A549 (cell line): Measurements from ENCODE around the gene CTNNBL1. TPM values are rescaled to one million over a fixed set of nuclear protein-coding genes. Genes with fewer than 3 reads are reported as not detected.

ENCODE experiments used
- ATAC-seq, 2 experiments: fragments of 200-7000 bp in 1 of 2; fragments of >200 bp in 1 of 2; cut with Nextera tagmentation in 1 of 2; cut with Tn5 transposase in 1 of 2; 3 replicates each; pipeline versions ENCODE4 v1.8.0 to v1.9.1; 2018 to 2020; ENCODE audit warnings: mild to moderate bottlenecking in 1 of 2, moderate library complexity in 1 of 2
- CTCF ChIA-PET: fragments of 300-600 bp; sonication (Branson Sonifier 250); formaldehyde crosslinking; extraction: SDS; loops from one replicate; lab custom pipeline; 2021; ENCODE audit warnings: antibody characterized with exemption, inconsistent platforms; lab: Yijun Ruan, JAX
- POLR2A ChIA-PET: fragments of 350-600 bp; formaldehyde crosslinking; extraction: SDS; loops from one replicate; lab custom pipeline; 2021; ENCODE audit warnings: antibody characterized with exemption, inconsistent platforms; lab: Yijun Ruan, JAX
- DNase-seq, 2 experiments: peaks; one replicate each; pipeline versions ENCODE4 v3.0.0 to v3.0.0-alpha.2; 2011 to 2016; ENCODE audit warnings: low read depth in 1 of 2, low spot score in 1 of 2
- FAIRE-seq: peaks from 2 replicates; lab custom pipeline; 2011; peaks lifted over from hg19 to GRCh38; lab: Jason Lieb, UNC
- H3K27ac ChIP-seq, 2 experiments: fragments of >200 bp; sonication (Bioruptor Twin); formaldehyde crosslinking; 3 replicates each; pipeline ENCODE4 v1.5.1; 2016 to 2017
- H3K4me1 ChIP-seq: fragments of >200 bp; sonication (Bioruptor Twin); formaldehyde crosslinking; 3 replicates; pipeline ENCODE4 v1.6.1; 2016
- H3K4me2 ChIP-seq: fragments of >200 bp; sonication (Bioruptor Twin); formaldehyde crosslinking; 3 replicates; pipeline ENCODE4 v1.6.1; 2016
- H3K4me3 ChIP-seq: fragments of >200 bp; sonication (Bioruptor Twin); formaldehyde crosslinking; 3 replicates; pipeline ENCODE4 v1.5.1; 2016
- H3K9me3 ChIP-seq: fragments of >200 bp; sonication (Bioruptor Twin); formaldehyde crosslinking; 3 replicates; pipeline ENCODE4 v1.6.1; 2016
- BHLHE40 ChIP-seq: IDR thresholded peaks from 2 replicates; pipeline ENCODE4 v1.6.1; 2012; ENCODE audit warnings: low read depth, low read length, inconsistent platforms
- CBX2 ChIP-seq: fragments of 200-600 bp; sonication (generic); IDR thresholded peaks from 2 replicates; pipeline ENCODE4 v1.6.1; 2016; ENCODE audit warnings: low read depth, mild to moderate bottlenecking, borderline replicate concordance
- CBX8 ChIP-seq: fragments of 200-600 bp; sonication (generic); IDR thresholded peaks from 2 replicates; pipeline ENCODE4 v1.6.1; 2016
- FOSL2 ChIP-seq, 2 experiments: fragments of 450-650 bp in 1 of 2; fragments of >200 bp in 1 of 2; sonication (Bioruptor Twin) in 1 of 2; formaldehyde crosslinking; IDR thresholded peaks; 2 replicates each; pipeline versions ENCODE4 v1.5.0 to v1.6.1; 2016 to 2020; ENCODE audit warnings: mild to moderate bottlenecking in 1 of 2, moderate library complexity in 1 of 2
- FOXS1 ChIP-seq: fragments of 250-450 bp; sonication (Bioruptor Pico); IDR thresholded peaks from 2 replicates; pipeline ENCODE4 v1.5.0; 2020; ENCODE audit warnings: mild to moderate bottlenecking, moderate library complexity
- GATA3 ChIP-seq: IDR thresholded peaks from 2 replicates; pipeline ENCODE4 v1.6.1; 2012; ENCODE audit warnings: borderline replicate concordance
- HOXA7 ChIP-seq: fragments of 250-450 bp; sonication (Bioruptor Pico); IDR thresholded peaks from 2 replicates; pipeline ENCODE4 v1.5.0; 2020; ENCODE audit warnings: mild to moderate bottlenecking, moderate library complexity
- JUN ChIP-seq, 2 experiments: fragments of >200 bp; sonication (Bioruptor Twin); formaldehyde crosslinking; IDR thresholded peaks; 2 replicates in 1 of 2; 3 replicates in 1 of 2; pipeline ENCODE4 v1.6.1; 2016 to 2017
- JUNB ChIP-seq: fragments of >200 bp; sonication (Bioruptor Twin); formaldehyde crosslinking; IDR thresholded peaks from 2 replicates; pipeline ENCODE4 v1.6.1; 2016
- KDM1A ChIP-seq: fragments of 200-600 bp; sonication (generic); IDR thresholded peaks from 2 replicates; pipeline ENCODE4 v1.6.1; 2016; ENCODE audit warnings: low read depth, mild to moderate bottlenecking
- MAX ChIP-seq: IDR thresholded peaks from 2 replicates; pipeline ENCODE4 v1.6.1; 2012
- MAZ ChIP-seq: fragments of 150-350 bp; IDR thresholded peaks from 2 replicates; pipeline ENCODE4 v1.6.1; 2014; ENCODE audit warnings: antibody characterized with exemption, low read depth, low read length, borderline replicate concordance
- NR3C1 ChIP-seq: fragments of >200 bp; sonication (Bioruptor Twin); formaldehyde crosslinking; IDR thresholded peaks from 3 replicates; pipeline ENCODE4 v1.6.1; 2017
- POLR2AphosphoS2 ChIP-seq: conservative IDR thresholded peaks from 2 replicates; pipeline ENCODE4 v1.6.1; 2012; ENCODE audit warnings: low read length, improper control_type of control experiment, inconsistent platforms
- RCOR1 ChIP-seq: fragments of 150-350 bp; IDR thresholded peaks from 2 replicates; pipeline ENCODE4 v1.6.1; 2014; ENCODE audit warnings: antibody characterized with exemption, low read length, low read depth
- RFX5 ChIP-seq: fragments of 450-650 bp; IDR thresholded peaks from 2 replicates; pipeline ENCODE4 v1.7.1; 2014; ENCODE audit warnings: antibody characterized with exemption, mild to moderate bottlenecking, moderate library complexity
- TFCP2L1 ChIP-seq: fragments of 250-450 bp; sonication (Bioruptor Pico); IDR thresholded peaks from 2 replicates; pipeline ENCODE4 v1.5.0; 2021; ENCODE audit warnings: mild to moderate bottlenecking
- ZC3H11A ChIP-seq: fragments of 450-650 bp; IDR thresholded peaks from 2 replicates; pipeline ENCODE4 v1.6.1; 2014; ENCODE audit warnings: antibody characterized with exemption, mild to moderate bottlenecking
- ZFP36 ChIP-seq: fragments of 450-650 bp; IDR thresholded peaks from 2 replicates; pipeline ENCODE4 v1.6.1; 2014; ENCODE audit warnings: borderline replicate concordance; ENCODE audit not compliant: partially characterized antibody
- ZNF302 ChIP-seq: fragments of 250-450 bp; sonication (Bioruptor Pico); IDR thresholded peaks from 2 replicates; pipeline ENCODE4 v1.9.0; 2021; ENCODE audit warnings: inconsistent platforms, mild to moderate bottlenecking, moderate library complexity
- WGBS: methylation state at CpG from one replicate; pipeline ENCODE4 v1.1.6; 2017; ENCODE audit errors: missing lambda C conversion rate; 5-methylcytosine and 5-hydroxymethylcytosine counted together
- polyA plus RNA-seq, 4 experiments: library from polyadenylated mRNA; depleted of rRNA in 3 of 4; stranded (reverse); fragments of >200 nt; fragmentation: RNase III in 1 of 4; extraction: RNeasy Plus Mini Kit Qiagen cat#74134 plus additional on column Dnase treatment in 1 of 4; gene quantifications; 2 replicates in 3 of 4; 3 replicates in 1 of 4; pipeline ENCODE4 v1.2.3, GENCODE V29; 2011 to 2017
- TF ChIP-seq, protein P1 (sequence below): fragments of >200 bp; sonication (Bioruptor Twin); formaldehyde crosslinking; IDR thresholded peaks from 3 replicates; pipeline ENCODE4 v1.6.1; 2016
- TF ChIP-seq, protein P2 (sequence below): IDR thresholded peaks from 2 replicates; pipeline ENCODE4 v1.6.1; 2012
- TF ChIP-seq, protein P3 (sequence below): fragments of 200-600 bp; sonication (generic); IDR thresholded peaks from 2 replicates; pipeline ENCODE4 v1.6.1; 2016; ENCODE audit warnings: antibody characterized with exemption, mild to moderate bottlenecking, moderate library complexity
- TF ChIP-seq, protein P4 (sequence below): fragments of >200 bp; sonication (Bioruptor Twin); formaldehyde crosslinking; IDR thresholded peaks from 2 replicates; pipeline ENCODE4 v1.6.1; 2016

The CTNNBL1 gene
- polyA plus RNA-seq, 2 of the 4 experiments (the other 2 are of a cell fraction): 41.0 to 59.9 TPM

DNA sequence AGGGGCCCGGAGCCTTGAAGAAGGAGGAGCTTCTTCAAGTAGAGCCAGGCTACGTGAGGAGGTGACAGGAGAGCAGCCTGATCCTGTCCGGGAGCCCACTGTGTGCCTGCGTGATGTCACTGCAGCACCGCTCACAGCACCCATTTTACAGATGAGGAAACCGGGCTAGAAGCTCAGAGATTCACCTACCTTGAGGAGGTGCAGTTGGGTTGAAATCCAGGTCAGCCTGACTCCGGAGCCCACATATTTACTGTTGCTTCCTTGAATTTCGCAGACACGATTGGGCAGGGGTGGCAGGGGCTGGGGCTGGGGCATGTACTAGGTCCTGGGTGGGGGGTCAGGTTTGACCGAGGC lies 221.6 kb downstream of the CTNNBL1 start:
- WGBS: 72% methylated on average over 9 of the region's 10 CpGs
- H3K27ac ChIP-seq: no peak overlapping the region
- FAIRE-seq (no peak), DNase-seq (no peak), ATAC-seq (no peak; a peak in 2 of 6 replicates)
- H3K4me3 ChIP-seq: no peak overlapping the region
- no peaks in the 10 kb centered on the region for H3K9me3 ChIP-seq
- no peak for TF ChIP-seq TFCP2L1 (CRISPR knock-in tag)
- TF ChIP-seq JUNB: no peak
- H3K4me1 ChIP-seq: peaks cover 12% of the 10 kb centered on the region
- H3K4me2 ChIP-seq: no peak overlapping the region
- POLR2A ChIA-PET: no interaction called here
- CTCF ChIA-PET: interaction anchor here (1.0 to 1.5 kb wide), 5 partner anchors 9 to 351 kb away, joined by 3 to 5 read pairs (median 3); no protein-coding TSS in a partner anchor

DNA sequence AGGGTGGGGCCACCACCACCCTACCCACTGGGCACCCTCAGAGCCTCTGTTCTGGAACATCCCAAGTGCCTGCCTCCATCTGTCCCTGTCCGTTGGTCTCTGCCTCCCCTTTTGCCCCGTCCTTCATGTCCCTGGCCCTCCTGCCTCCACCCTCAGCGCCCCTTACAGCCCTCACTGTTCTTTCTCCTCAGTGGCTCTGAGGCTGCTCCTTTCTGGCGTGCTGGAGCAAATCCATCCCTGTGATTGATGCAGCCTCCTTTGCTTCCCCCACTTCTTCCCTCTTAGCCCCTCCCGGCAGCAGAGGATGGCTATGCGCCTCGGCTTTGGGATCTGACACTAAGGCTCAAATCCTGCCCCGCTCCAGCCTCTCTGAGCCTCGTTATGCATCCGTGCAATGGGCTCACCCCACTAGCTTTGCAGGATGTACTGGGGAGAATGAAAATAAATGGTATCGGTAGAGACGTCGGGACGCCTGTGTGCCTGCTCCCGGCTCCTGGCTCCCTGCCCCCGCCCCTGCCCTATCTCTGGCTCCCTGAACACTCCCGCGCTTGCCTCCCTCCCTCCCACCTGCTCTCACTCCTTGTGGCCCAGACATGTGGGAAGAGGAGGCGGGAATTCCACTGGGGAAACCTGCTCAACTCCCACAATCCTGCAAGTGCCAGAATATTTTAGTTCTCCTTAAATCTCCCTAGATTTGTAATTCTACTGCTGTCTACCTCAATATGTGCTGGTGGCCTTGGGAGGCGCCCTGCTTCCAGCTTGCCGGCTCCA lies 222.2 kb downstream of the CTNNBL1 start:
- Histone ChIP-seq H3K4me1 (peaks cover 12% of the 10 kb centered on the region), H3K27ac (no peak overlapping the region), H3K4me3 (no peak overlapping the region), H3K9me3 (no peaks in the 10 kb centered on the region), H3K4me2 (no peak overlapping the region)
- CTCF ChIA-PET: interaction anchor here (0.9 to 1.5 kb wide), 6 partner anchors 10 to 352 kb away, joined by 3 to 5 read pairs (median 3); no protein-coding TSS in a partner anchor
- FAIRE-seq (no peak), ATAC-seq (peak in 1 of 2 experiments; percentile 17; a peak in 3 of 6 replicates), DNase-seq (no peak)
- TF ChIP-seq MAZ (no peak), MAX (no peak), CBX8 (no peak), POLR2AphosphoS2 (no peak)
- 54% methylated on average over 21 of the region's 21 CpGs for WGBS
- POLR2A ChIA-PET: no interaction called here

- FAIRE-seq (no peak), DNase-seq (no peak), ATAC-seq (no peak)
- Histone ChIP-seq H3K27ac (no peak overlapping the region), H3K4me2 (no peak overlapping the region), H3K9me3 (no peaks in the 10 kb centered on the region), H3K4me3 (no peak overlapping the region), H3K4me1 (no peaks in the 10 kb centered on the region; the same call in none of the 3 replicates)
- no peak for TF ChIP-seq JUNB
- TF ChIP-seq HOXA7: no peak
- no peak for TF ChIP-seq JUN (IDR thresholded peaks at IDR 0.05)
- no peak for TF ChIP-seq FOSL2 (IDR thresholded peaks at IDR 0.05)
- no peak for TF ChIP-seq FOSL2 (CRISPR knock-in tag; IDR thresholded peaks at IDR 0.05)
- TF ChIP-seq KDM1A: no peak
- TF ChIP-seq RCOR1: no peak
- TF ChIP-seq, protein P1, sequence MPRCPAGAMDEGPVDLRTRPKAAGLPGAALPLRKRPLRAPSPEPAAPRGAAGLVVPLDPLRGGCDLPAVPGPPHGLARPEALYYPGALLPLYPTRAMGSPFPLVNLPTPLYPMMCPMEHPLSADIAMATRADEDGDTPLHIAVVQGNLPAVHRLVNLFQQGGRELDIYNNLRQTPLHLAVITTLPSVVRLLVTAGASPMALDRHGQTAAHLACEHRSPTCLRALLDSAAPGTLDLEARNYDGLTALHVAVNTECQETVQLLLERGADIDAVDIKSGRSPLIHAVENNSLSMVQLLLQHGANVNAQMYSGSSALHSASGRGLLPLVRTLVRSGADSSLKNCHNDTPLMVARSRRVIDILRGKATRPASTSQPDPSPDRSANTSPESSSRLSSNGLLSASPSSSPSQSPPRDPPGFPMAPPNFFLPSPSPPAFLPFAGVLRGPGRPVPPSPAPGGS: no peak
- TF ChIP-seq ZNF302 (CRISPR knock-in tag): no peak
- no peak for TF ChIP-seq RFX5
- TF ChIP-seq ZC3H11A: no peak
- no peak for TF ChIP-seq ZFP36
- TF ChIP-seq NR3C1: no peak
- TF ChIP-seq BHLHE40: no peak
- POLR2A ChIA-PET: no interaction called here
- 78% methylated on average over 12 of the region's 12 CpGs for WGBS
- CTCF ChIA-PET: interaction anchor here (0.8 to 1.2 kb wide), 3 partner anchors 15 to 140 kb away, joined by 3 to 4 read pairs (median 4); partner anchors contain the start of gene VSTM2L
These were observed 223.6 kb downstream of the CTNNBL1 start for GRCh38 chr20:37917461-37917860.

DNA sequence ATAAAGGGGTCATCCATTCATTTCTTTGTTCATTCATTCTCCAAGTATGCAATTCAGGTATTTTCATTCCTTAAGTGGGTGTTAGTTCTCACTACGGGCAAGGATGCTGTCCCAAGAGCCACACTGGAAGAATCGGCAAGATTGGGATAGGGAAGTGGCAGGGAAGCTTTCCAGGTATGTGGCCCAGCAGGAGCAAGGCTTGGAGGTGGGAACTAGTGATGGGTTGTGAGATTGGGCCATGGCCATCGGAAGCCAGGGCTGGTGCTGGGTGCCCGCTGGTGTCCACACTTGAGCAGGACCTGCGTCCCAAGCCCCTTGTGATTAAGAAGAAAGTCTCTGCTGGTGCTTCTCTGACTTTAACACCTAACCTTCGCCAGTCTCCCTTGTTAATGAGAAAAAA lies 224.2 kb downstream of the CTNNBL1 start:
- FAIRE-seq: no peak
- WGBS: 72% methylated on average over 6 of the region's 6 CpGs
- CTCF ChIA-PET: interaction anchor here (1.2 to 1.9 kb wide), 3 partner anchors 15 to 74 kb away, joined by 4 to 7 read pairs (median 4); partner anchors contain the start of gene VSTM2L
- TF ChIP-seq FOXS1 (no peak), JUNB (no peak), GATA3 (no peak), CBX2 (no peak), MAX (no peak)
- TF ChIP-seq, protein P2, sequence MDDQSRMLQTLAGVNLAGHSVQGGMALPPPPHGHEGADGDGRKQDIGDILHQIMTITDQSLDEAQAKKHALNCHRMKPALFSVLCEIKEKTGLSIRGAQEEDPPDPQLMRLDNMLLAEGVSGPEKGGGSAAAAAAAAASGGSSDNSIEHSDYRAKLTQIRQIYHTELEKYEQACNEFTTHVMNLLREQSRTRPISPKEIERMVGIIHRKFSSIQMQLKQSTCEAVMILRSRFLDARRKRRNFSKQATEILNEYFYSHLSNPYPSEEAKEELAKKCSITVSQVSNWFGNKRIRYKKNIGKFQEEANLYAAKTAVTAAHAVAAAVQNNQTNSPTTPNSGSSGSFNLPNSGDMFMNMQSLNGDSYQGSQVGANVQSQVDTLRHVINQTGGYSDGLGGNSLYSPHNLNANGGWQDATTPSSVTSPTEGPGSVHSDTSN: no peak
- TF ChIP-seq, protein P3, sequence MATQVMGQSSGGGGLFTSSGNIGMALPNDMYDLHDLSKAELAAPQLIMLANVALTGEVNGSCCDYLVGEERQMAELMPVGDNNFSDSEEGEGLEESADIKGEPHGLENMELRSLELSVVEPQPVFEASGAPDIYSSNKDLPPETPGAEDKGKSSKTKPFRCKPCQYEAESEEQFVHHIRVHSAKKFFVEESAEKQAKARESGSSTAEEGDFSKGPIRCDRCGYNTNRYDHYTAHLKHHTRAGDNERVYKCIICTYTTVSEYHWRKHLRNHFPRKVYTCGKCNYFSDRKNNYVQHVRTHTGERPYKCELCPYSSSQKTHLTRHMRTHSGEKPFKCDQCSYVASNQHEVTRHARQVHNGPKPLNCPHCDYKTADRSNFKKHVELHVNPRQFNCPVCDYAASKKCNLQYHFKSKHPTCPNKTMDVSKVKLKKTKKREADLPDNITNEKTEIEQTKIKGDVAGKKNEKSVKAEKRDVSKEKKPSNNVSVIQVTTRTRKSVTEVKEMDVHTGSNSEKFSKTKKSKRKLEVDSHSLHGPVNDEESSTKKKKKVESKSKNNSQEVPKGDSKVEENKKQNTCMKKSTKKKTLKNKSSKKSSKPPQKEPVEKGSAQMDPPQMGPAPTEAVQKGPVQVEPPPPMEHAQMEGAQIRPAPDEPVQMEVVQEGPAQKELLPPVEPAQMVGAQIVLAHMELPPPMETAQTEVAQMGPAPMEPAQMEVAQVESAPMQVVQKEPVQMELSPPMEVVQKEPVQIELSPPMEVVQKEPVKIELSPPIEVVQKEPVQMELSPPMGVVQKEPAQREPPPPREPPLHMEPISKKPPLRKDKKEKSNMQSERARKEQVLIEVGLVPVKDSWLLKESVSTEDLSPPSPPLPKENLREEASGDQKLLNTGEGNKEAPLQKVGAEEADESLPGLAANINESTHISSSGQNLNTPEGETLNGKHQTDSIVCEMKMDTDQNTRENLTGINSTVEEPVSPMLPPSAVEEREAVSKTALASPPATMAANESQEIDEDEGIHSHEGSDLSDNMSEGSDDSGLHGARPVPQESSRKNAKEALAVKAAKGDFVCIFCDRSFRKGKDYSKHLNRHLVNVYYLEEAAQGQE: no peak
- TF ChIP-seq, protein P4, sequence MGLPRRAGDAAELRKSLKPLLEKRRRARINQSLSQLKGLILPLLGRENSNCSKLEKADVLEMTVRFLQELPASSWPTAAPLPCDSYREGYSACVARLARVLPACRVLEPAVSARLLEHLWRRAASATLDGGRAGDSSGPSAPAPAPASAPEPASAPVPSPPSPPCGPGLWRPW: no peak

More for the DNA sequence above, 224.2 kb downstream of the CTNNBL1 start:
- Histone ChIP-seq H3K4me3 (no peak overlapping the region), H3K27ac (no peak overlapping the region), H3K4me2 (no peak overlapping the region), H3K4me1 (no peaks in the 10 kb centered on the region; the same call in 2 of the 3 replicates), H3K9me3 (no peaks in the 10 kb centered on the region)
- POLR2A ChIA-PET: no interaction called here
- DNase-seq (no peak), ATAC-seq (no peak)
